ENCODE data around the gene RDH11. TPM values are rescaled to one million over a fixed set of nuclear protein-coding genes. Genes with fewer than 3 reads are reported as not detected.

Gene RDH11
- total RNA-seq, 1 experiment from 2014 or later, result 54.6 TPM

DNA sequence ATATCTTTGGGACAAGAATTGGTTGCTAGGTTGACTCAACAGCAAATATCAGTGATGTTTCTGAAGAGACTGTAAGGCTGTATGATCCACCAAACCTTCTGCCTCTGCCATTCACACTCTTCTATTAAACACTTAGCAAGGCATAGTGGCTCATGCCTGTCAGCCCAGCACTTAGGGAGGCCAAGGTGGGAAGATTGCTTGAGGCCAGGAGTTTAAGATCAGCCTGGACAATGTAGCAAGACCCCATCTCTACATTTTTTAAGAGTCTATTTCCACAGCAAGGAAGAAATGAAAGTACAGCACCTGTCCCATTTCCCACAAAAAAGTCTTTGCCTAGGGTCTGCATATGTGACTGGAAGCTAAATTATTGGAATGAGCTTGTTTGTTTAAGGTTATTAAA, 68.0 kb downstream of the RDH11 start:
- Histone ChIP-seq H3K4me3 (replicated peaks in 1 of 2; ENCODE audit: low read depth in 1 of 2, low read length in 2 of 2) (no peak overlapping the region), H4K20me1 (ENCODE audit: insufficient read depth) (no peaks in the 10 kb centered on the region), H3K9me2 (ENCODE audit: insufficient read depth) (no peaks in the 10 kb centered on the region), H3K79me2 (ENCODE audit: insufficient read depth, low read length) (no peaks in the 10 kb centered on the region), H3K9ac (ENCODE audit: low read length) (no peak overlapping the region), H2AFZ (ENCODE audit: low read depth, low read length, poor library complexity, severe bottlenecking) (no peak overlapping the region), H3K9me3 (ENCODE audit: control insufficient read depth in 1 of 2, insufficient read depth in 1 of 2, low read depth in 1 of 2, low read length in 2 of 2) (no peaks in the 10 kb centered on the region), H3K27me3 (ENCODE audit: insufficient read depth, low read length) (no peaks in the 10 kb centered on the region), H3K4me1 (ENCODE audit: control insufficient read depth in 1 of 2, insufficient read depth in 2 of 2, low read length in 2 of 2) (peaks cover 8 to 9% of the 10 kb centered on the region in 2 experiments; a peak in 3 of 4 replicates), H3K4me2 (ENCODE audit: low read length) (no peak overlapping the region), H3K27ac (ENCODE audit: low read depth, low read length) (no peak overlapping the region), H3K36me3 (ENCODE audit: control insufficient read depth in 1 of 2, insufficient read depth in 2 of 2, low read length in 2 of 2) (no peaks in the 10 kb centered on the region)
- TF ChIP-seq SRF (IDR thresholded peaks at IDR 0.05; ENCODE audit: low read depth), result no peak
- TF ChIP-seq ZNF274 (IDR thresholded peaks at IDR 0.05; ENCODE audit: low read depth, low read length), result no peak
- TF ChIP-seq, protein P1, sequence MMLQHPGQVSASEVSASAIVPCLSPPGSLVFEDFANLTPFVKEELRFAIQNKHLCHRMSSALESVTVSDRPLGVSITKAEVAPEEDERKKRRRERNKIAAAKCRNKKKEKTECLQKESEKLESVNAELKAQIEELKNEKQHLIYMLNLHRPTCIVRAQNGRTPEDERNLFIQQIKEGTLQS (IDR thresholded peaks at IDR 0.05), result no peak
- TF ChIP-seq CEBPB (IDR thresholded peaks at IDR 0.05; ENCODE audit: low read depth), result no peak
- TF ChIP-seq SP1 (IDR thresholded peaks at IDR 0.05; ENCODE audit: low read depth), result no peak
- TF ChIP-seq FOSL1 (IDR thresholded peaks at IDR 0.05; ENCODE audit: low read depth), result no peak
- TF ChIP-seq RAD21 (IDR thresholded peaks at IDR 0.05; ENCODE audit: low read depth), result no peak
- no peak for TF ChIP-seq EZH2 (IDR thresholded peaks at IDR 0.05)
- no peak for TF ChIP-seq EZH2phosphoT487 (IDR thresholded peaks at IDR 0.05; ENCODE audit: borderline replicate concordance)
- TF ChIP-seq SIN3A (IDR thresholded peaks at IDR 0.05; ENCODE audit: low read depth), result no peak
- no peak for TF ChIP-seq ELF1 (IDR thresholded peaks at IDR 0.05; ENCODE audit: borderline replicate concordance, low read depth)
- TF ChIP-seq EGR1 (IDR thresholded peaks at IDR 0.05; ENCODE audit: low read depth), result no peak
- no peak for TF ChIP-seq POLR2AphosphoS5 (IDR thresholded peaks at IDR 0.05; ENCODE audit: low read depth, low read length)
- no peak for TF ChIP-seq REST (IDR thresholded peaks at IDR 0.05; ENCODE audit: low read depth)
- TF ChIP-seq, protein P2, sequence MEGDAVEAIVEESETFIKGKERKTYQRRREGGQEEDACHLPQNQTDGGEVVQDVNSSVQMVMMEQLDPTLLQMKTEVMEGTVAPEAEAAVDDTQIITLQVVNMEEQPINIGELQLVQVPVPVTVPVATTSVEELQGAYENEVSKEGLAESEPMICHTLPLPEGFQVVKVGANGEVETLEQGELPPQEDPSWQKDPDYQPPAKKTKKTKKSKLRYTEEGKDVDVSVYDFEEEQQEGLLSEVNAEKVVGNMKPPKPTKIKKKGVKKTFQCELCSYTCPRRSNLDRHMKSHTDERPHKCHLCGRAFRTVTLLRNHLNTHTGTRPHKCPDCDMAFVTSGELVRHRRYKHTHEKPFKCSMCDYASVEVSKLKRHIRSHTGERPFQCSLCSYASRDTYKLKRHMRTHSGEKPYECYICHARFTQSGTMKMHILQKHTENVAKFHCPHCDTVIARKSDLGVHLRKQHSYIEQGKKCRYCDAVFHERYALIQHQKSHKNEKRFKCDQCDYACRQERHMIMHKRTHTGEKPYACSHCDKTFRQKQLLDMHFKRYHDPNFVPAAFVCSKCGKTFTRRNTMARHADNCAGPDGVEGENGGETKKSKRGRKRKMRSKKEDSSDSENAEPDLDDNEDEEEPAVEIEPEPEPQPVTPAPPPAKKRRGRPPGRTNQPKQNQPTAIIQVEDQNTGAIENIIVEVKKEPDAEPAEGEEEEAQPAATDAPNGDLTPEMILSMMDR (IDR thresholded peaks at IDR 0.05 in 2 of 3, conservative IDR thresholded peaks at IDR 0.05 in 1 of 3; ENCODE audit: borderline replicate concordance in 1 of 3, insufficient read depth in 1 of 3, low read depth in 2 of 3, low read length in 2 of 3), result no peak
- TF ChIP-seq JUND (IDR thresholded peaks at IDR 0.05), result no peak
- no peak for TF ChIP-seq TCF7L2 (IDR thresholded peaks at IDR 0.05; ENCODE audit: borderline replicate concordance, extremely low read depth, insufficient read depth, insufficient read length)
- no peak for TF ChIP-seq ZFX (IDR thresholded peaks at IDR 0.05)
- TF ChIP-seq CBX3 (IDR thresholded peaks at IDR 0.05; ENCODE audit: low read depth), result no peak
- DNase-seq (ENCODE audit: low read depth, low spot score), result no peak
- no peak for ATAC-seq
- RAD21 ChIA-PET (ENCODE audit: low non-redundant PET in 1 of 2, low total read pairs in 2 of 2, uncharacterized antibody in 2 of 2, unreplicated experiment in 2 of 2), result no interaction called here
- BruUV-seq (replicated peaks), result no TSS peak
- CTCF ChIA-PET, result no interaction called here
- intact Hi-C loops (cut with micrococcal nuclease), result no loop called here
- POLR2A ChIA-PET, result interaction anchor here (1.1 kb wide), 1 partner anchor 27 kb away, joined by 3 read pairs; the partner anchor contains the start of gene PIGH
